NCI-H526 (cell line): ENCODE data around the gene RHBG.

Experiments used
- DNase-seq, 2 experiments: peaks; one replicate each; lab custom pipeline; 2025; lab: John Stamatoyannopoulos, UW

The RHBG gene

DNA sequence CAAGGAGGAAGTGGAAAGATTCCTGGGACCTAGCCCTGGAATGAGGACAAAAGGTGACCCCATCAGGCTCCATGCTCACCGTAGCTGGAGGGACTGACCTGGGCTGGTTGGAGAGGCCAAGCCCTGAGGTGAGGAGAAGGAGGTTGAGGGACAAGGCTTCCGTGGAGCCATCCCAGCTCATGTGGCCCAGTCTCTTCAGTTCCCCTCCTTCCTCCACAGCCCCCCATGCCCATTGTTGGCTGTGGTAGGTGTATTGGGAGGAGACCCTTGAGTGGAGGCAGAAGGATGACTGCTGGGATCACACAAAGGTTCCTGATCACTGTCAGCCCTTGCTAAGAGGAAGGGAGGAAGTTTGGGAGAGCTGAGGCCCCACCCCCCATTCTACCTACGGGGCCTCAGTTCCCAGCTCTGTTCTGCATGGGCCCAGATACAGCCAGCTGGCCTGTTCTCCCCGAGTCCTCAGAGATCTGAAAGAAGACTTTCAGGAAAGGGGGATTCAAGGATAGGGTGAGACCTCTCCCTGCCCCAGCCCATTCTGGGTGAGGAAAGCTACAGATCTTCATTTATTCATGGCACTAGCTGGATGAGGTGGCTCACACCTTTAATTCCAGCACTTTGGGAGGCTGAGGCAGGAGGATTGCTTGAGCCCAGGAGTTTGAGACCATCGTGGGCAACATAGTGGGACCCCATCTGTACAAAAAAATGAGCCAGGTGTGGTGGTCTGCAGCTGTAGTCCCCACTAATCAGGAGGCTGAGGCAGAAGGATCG is 17.3 kb downstream of the RHBG start:
- DNase-seq = peak in 1 of 2 experiments; percentile 63

DNA sequence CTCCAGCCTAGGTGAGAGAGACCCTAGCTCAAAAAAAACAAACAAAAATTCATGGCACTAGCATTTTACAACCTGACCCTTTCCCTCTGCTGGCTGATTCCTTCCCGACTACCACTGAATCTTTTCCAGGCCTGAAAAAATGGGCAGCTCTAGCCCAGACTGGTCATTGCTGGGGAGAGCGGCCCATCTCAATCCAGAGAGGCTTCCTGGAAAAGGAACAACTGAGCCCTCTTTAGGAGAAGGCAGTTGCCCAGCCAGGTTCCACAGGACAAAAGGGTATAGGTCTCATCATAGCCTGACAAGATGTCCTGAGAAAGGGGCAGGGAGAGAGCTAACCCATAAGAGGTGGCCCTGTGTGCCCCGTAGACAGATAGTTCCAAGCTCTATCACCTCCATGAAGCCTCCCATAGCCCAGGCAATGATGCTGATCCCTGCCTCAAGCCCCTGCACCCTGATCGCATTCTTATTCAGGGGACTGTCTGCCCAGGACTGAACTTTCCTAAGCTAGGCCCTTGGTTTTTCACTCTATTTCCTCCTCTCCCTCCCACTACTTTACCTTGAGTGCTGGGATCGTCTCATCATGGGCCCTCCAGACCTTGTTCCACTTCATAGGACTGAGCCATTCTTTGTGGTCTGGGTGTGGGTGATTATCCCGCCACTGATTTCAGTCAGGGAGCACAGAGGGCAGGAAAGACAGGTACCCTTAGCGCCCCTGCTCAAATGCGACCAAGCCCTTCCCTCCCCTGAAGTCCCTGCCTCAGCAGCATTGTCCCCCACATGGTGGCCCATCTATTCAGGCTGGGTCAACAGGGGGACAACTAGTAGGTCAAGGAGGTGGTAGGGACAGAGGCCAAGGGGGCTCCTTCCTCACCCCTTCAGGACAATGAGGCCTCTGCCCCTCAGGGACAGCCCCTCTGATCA is 18.2 kb downstream of the RHBG start:
- DNase-seq = peak; percentile 68 to 83

DNA sequence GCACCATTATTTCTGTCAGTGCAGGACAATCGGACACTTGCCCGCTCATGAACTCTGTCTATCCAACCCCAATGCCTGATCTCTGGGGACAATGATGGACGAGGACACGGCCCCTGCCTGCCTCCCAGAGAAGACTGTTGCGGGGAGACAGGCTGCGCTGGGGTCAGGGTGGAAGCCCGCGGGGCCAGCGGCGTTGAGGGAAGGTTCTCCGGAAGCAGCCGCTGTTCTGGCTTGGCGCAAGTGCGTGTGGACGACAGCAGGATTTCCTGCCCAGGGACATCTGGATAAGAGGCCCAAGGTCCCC is 18.8 kb downstream of the RHBG start:
- peak in 1 of 2 experiments; percentile 85 for DNase-seq

DNA sequence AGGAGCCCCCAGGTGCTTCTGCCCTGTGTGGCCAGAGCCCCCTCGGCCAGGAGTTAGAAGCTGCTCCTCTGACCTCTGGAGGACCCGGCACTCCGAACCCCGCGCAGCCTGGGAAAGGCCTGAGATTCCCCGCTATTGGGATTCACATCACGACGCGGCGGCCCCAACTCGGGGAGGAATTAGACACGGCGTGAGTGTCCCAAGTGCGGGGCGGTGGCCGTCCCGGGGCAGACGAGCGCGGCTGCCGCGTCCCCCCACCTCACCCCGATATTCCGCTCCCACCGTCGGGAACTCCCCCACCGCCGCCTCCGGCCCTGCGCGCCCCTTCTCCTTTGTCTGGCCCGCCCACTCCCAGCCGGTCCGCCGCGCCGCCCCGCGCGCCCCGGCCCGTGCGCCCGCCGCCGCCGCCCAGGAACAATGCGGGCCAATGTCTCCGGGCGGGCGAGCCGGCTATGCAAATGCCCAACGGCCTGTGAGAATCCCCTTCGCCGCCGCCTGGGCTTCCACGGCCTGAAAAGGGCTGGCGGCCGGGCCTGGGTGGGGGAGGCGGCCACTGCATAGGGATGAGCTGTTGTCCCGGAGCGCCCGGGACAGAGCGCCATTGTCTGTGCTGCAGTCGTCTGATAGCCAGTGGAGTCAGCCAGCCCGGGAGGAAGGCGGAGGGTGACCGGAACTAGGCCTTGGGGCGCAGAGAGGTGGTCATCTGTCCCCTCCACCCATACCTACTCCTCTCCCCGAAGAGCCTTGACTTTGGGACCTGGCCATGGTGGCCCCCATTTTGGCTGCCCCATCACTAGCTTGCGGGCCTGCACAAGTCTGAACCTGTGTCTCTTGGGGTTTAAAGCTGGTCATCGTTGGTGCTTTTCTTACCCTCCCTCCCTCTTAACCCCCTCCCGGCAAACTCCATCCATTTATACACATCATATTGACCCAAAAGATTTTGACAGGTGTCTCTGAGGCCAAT is 19.4 kb downstream of the RHBG start:
- peak; percentile 96 to 100 for DNase-seq

DNA sequence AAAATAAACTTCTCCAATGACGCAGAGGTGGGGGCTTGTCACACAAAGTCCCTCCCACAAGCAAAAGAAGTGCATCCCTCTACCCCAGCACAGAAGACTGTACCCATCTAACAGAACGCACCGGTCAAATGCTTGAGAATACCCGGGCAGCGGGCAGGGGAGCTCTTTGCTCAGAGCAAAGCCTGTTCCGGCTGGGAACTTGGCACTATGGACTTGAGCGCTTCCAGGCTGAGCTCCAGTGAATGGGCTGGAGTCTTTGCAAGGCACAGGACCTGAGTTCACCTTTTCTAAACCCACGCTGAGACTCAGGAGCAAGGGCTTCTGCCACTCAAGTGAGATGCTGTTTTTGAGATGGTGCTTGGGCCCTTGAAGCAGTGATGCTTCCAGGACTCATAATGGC is 20.3 kb downstream of the RHBG start:
- peak; percentile 71 to 85 for DNase-seq

DNA sequence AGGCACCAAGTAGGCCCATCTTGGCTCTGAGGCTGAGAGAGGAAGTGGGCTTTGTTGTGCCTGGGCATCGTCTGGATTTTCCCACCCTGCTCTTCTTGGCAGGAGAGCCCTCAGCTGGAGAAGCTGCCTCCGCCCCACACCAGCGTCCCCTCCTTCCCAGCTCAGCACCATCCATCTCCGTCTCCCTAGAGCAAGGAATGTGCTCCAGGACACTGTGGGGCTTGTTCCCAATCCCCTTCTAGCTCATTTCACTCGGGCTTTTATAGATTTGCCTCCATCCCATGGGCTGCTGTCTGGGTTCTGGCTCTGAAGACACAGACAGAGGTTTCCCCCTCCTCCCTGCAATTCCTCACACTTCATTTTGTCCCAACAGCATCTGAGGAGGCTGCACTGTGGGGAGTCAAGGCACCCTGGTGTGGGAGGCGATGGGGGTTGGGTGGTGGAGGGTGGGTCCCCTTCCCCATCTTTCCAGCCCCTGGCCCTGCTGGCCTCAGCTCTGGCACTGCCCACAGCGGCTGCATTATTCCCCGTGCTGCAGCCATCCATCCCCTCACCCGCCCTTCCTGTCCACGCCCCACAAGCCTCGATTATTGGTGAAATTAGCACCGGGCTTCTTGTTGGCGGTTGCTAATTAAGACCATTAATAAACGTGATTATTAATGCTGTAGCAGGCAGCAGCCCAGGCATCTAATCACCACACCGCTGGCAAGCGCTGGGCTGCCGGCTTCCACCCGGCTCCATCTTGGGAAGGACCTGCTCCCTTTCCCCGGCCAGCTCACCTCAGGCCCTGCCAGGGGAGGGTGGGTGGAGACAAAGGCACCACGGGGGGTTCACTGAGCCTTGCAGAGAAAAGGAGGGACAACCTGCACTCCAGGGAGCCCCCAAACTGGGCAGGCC is 21.7 kb downstream of the RHBG start:
- DNase-seq = peak in 1 of 2 experiments; percentile 71

DNA sequence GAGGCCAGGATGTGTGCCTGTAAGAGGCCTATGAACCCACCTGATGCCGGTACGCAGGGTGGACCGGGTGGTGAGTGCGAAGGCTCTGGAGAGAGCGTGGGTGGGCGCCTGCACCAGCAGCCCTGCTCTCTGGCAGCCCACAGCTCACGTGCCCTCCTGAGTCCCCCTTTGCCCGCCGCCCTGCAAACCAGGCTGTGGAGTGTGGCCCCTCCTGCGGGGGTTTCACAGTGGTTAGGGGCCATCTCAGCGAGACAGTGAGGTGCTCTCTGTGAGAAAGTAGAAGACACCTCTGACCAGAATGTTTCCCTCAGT is 22.3 kb downstream of the RHBG start:
- no peak for DNase-seq

DNA sequence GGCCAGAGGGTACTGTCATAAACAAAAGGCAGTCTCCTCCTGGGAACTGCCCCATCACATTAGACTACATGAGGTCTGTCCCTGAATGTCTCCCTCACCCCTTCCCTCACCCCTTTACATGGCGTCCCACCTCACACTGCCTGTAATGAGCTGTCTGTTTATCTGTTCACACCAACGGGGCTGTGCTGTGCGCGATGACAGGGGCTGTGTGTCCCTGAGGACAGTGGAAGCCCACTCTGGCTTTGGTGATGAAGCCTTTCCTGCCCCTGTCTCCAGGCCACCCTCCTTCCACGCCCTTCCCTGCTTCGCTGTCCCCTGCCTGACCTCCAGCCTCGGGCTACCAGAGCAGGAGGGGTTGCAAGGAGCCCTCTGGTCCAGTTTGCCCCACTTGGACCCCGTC is 22.7 kb downstream of the RHBG start:
- DNase-seq = peak in 1 of 2 experiments; percentile 48

DNA sequence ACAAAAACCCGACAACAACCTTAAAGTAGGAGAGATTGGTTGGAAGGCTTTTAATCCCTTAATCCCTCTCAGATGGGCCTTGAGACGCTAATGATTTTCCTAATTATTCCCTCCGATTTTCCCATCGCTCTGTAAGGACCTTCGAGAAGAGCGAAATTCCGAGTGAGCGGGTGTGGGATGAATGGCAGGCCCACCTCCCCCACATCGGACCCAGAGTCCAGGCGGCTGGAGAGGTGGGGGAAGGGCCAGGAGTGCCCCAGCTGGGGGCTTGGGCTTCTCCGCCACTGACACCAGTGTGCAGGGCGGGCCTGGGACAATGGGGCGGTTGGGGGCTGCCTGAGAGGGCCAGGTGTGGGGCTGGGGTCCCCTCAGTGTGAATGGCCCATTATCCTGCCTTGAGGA is 23.4 kb downstream of the RHBG start:
- no peak for DNase-seq

DNA sequence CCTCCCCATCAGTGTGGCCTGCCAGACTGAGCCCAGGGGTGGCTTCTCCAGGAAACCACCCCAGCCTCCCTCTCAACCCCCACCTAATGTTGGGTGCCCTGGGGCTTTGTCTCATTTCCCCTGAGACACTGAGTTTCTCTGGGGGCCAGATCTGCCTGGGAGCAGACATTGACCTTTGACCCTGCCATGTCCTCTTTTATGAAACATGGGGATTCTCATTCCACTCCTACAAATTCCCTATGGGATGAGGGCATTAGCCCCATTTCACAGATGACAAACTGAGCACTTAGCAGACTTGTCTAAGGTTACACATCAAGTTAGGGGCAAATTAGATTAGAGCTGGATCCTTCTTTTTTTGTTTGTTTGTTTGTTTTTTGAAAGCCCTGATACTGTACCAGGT is 24.1 kb downstream of the RHBG start:
- DNase-seq = peak in 1 of 2 experiments; percentile 58

DNA sequence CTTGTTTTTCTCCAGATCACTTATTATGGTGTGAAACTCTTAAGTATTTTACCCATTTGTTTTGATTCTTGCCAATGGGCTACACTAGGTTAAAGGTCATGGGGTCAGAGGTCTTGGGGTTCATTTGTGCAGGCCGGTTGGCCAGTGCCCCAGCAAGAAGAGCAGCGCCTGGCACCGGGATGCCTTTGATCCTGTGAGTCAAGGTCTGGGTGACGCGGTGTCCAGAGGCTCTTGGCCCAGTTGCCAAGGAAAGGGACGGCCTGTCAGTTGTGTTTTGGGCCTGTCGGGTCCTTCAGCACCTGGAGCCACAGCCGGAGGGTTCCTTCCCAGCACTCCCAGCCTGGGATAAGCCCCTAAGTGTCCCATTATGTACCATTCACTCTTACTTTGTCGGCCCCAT is 25.1 kb downstream of the RHBG start:
- no peak for DNase-seq

DNA sequence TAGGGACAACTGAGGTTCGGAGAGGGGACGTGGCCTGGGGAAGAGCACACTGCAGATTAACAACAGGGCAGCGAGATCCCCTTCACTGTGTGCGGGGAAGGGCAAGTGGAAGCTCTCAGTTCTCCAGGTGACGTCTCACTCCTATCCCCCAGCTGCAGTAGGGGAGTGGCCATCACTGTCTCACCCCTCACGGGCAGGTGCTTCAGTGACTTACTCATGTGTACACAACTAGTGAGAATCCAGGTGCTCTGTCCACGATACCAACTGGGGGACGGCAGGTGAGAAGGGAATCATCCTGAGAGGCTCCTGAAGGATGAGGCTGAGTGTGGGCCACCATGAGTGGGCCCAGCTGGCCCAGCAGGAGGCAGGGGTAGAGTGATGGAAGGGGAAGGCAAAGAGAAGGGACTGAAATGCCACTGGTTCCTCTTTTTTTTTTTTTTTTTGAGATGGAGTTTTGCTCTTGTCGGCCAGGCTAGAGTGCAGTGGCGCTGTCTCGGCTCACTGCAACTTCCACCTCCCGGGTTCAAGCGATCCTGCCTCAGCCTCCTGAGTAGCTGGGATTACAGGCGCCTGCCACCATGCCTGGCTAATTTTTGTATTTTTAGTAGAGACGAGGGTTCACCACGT is 25.9 kb downstream of the RHBG start:
- DNase-seq = peak; percentile 97 to 98

DNA sequence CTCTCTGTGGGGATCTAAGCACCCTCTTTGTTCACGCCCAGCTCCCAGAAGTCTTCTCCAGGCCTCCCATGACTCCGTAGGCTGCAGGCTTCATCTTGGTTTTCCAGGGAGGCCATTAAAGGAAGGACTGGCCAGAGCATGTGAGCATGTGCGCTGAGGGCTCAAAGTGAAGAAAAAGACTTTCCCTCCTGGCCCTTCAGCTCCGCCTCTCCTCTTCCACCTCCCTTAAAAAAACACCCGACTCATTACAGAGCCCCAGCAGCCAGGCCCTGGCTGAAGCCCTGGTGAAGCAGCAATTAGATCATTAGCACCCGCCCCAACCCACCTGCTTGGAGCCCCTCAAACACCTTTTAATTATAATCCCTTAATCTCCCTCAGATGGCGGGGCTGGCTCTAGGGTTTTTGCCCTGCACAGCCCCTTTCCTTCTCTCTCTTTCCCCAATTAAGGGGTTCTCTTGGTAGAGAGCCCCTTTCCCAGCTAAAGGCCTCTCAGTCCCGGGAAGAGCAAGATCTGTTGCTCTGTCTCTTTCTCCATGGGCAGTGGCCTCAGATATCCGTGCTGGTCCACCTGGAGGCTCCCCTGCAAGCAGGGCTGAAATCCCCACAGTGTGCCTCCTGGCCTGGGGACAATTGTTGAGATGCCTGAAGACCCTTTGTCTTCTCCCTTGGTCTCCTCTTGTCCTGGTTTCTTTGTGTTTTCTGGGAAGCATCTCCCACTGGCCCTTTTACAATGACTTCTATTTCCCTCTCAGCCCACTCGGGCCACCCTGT is 30.5 kb downstream of the RHBG start:
- DNase-seq = peak in 1 of 2 experiments; percentile 85

DNA sequence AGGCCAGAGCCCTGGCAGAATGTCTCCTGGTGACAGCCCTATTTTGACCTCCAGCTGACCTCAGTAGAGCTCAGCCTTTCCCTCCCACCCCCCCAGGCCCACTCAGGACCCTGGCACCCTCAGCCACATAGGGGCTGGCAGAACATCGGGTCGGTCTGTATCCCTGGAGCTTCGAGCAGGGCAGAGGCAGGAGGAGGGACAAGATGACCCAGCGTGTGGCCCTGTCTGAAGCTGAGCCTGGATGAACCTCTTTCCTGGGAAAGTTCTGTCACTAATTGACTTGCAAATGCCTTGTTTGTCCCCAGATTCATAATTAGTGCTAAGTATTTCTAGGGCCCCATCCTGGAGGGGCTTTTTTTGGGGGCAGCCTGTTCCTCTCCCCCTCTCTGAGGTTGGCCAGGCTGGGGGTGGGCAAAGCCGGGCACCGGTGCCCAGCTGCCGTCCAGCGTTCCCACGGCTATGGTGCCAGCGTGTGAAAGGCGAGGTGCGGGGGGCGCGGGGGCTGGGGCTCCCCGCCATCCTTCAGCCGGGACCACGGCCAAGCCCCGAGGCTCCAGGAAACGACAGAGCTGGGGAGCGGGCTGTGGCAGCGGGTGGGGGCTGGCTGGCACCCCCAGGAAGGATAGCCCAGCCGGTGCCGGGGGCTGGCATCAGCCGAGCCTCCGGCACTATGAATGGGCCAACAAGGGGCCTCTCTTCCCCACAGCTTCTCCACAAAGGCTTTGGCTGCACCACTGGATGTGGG is 31.4 kb downstream of the RHBG start:
- DNase-seq = peak; percentile 34 to 80

DNA sequence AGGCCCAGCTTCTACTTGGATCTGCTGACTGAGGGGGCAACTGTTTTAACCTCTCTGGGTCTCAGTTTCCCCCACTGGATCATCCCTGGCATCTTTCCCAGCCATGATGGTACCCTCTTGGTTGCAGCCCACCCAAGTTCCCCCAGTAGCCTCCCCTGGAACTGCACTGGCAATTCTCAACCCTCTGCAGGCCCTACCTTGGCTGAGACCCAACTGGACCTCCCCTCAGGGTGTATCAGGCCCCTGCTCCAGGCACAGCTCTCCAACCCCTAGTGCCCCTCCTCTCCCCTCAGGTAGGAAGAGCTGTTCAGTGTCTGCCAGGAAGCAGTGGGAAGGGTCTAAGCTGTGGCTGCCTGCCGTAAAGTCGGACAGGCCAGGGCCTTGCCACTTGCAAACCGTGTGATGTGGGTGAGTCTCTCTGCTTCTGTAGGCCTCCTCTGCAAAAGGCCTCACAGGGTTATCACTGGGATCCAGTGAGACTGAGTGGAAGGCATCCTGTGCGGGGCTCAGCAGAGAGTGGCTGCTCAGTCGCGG is 32.1 kb downstream of the RHBG start:
- DNase-seq = peak; percentile 67 to 77

DNA sequence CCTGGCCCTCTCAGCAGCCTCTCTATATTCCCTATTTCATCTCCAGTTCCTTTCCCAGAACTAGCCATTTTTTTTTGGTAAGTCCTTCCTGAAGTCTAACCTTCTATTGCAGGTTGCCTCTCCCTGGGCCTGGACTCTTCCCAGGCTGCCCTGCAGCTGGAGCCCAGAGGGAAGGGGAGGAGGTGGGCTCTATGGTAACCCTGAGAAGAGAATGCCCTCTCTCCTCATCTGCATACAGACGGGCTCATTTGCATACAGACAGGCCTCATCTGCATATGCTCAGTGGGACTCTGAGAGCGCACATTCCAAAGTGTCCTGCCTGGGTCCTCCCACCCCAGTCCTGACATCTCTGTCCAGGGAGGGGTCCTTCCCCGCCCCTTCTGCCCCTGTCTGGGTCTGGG is 32.7 kb downstream of the RHBG start:
- DNase-seq = peak; percentile 99 to 100

DNA sequence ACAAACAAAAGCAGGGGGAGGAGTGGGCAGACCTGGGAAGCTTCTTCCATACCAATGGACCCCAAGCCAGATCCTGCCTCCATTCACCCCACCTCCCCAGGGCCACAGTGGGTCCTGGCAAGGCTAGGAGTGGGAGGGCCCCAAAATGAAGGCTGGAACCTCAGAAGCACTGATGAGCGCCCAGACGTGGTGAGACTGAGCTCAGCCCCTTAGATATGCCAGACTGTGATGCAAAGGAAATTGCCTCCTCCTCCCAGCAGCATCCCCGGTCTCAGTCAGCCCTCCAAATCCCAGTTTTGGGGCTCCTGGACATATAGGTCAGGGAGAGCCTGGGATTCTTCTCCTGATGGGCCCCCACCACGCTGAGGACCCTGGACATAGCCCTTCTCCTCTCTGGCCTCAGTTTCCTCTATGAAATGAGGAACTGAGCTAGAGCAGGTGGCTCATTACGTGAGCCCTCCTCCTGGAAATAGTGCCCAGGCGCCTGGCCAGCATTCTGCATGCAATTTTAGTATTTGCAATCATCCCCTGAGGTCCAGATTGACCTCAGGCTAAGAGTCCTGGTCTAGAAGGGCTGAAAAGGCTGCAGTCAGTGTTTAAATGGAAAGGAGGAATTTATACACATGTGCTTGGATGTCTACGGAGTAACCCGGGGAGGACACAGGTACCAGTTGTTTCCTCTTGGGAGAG is 33.5 kb downstream of the RHBG start:
- DNase-seq = peak; percentile 59 to 87

DNA sequence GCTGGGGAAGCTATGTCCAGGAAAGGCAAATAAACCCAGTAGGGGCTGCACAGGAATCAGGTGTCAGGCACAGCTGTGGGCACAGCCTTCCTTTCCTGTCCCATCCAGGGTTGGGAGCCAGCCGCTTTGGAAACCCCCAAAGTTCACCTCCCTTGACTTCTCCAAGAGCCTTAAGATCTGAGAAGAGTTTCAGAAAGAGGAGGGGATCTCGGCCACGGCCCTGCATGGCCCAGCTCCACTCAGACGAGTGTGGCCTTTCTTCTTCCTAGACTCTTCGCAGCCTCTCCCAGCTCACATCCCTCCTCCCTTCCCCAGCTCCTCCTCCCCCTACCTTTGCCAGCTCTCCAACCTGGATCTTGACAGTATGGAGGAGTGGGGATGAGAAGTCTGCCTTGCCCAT is 36.7 kb downstream of the RHBG start:
- no peak for DNase-seq
